ENCODE results near the gene FLAD1.

The FLAD1 gene

DNA sequence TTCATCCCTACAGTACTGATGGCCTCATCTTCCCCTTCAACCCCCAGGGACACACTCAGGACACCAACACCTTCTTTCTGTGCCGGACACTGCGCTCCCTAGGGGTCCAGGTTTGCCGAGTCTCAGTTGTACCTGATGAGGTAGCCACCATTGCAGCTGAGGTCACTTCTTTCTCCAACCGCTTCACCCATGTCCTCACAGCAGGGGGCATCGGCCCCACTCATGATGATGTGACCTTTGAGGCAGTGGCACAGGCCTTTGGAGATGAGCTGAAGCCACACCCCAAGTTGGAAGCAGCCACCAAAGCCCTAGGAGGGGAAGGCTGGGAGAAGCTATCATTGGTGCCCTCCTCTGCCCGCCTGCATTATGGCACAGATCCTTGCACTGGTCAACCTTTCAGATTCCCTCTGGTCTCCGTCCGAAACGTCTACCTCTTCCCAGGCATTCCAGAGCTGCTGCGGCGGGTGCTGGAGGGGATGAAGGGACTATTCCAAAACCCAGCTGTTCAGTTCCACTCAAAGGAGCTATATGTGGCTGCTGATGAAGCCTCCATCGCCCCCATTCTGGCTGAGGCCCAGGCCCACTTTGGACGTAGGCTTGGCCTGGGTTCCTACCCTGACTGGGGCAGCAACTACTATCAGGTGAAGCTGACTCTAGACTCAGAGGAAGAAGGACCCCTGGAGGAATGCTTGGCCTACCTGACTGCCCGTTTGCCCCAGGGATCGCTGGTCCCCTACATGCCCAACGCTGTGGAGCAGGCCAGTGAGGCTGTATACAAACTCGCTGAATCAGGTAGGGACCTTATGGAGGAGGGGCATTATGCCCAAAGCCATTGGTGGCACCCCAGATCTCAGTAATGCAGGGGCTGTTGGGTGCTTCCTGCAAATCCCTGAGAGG is 5.2 kb downstream of the FLAD1 start:
- H3K36me3 ChIP-seq (ENCODE audit: low read depth), result peaks cover 57% of the 10 kb centered on the region
- H3K4me3 ChIP-seq (ENCODE audit: severe bottlenecking), result no peak overlapping the region
- no peak overlapping the region for H3K27ac ChIP-seq (ENCODE audit: poor library complexity, severe bottlenecking)
- H3K9me3 ChIP-seq (ENCODE audit: severe bottlenecking), result no peaks in the 10 kb centered on the region
- no peaks in the 10 kb centered on the region for H3K27me3 ChIP-seq (ENCODE audit: insufficient read depth, poor library complexity, severe bottlenecking)
- TF ChIP-seq, protein P1, sequence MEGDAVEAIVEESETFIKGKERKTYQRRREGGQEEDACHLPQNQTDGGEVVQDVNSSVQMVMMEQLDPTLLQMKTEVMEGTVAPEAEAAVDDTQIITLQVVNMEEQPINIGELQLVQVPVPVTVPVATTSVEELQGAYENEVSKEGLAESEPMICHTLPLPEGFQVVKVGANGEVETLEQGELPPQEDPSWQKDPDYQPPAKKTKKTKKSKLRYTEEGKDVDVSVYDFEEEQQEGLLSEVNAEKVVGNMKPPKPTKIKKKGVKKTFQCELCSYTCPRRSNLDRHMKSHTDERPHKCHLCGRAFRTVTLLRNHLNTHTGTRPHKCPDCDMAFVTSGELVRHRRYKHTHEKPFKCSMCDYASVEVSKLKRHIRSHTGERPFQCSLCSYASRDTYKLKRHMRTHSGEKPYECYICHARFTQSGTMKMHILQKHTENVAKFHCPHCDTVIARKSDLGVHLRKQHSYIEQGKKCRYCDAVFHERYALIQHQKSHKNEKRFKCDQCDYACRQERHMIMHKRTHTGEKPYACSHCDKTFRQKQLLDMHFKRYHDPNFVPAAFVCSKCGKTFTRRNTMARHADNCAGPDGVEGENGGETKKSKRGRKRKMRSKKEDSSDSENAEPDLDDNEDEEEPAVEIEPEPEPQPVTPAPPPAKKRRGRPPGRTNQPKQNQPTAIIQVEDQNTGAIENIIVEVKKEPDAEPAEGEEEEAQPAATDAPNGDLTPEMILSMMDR (IDR thresholded peaks at IDR 0.05; ENCODE audit: poor library complexity, severe bottlenecking), result peak; percentile 4
- ATAC-seq (ENCODE audit: low read depth) (no peak), DNase-seq (ENCODE audit: low spot score) (peak; percentile 52)
- H3K4me1 ChIP-seq (ENCODE audit: insufficient read depth, poor library complexity, severe bottlenecking), result peaks cover 4% of the 10 kb centered on the region

DNA sequence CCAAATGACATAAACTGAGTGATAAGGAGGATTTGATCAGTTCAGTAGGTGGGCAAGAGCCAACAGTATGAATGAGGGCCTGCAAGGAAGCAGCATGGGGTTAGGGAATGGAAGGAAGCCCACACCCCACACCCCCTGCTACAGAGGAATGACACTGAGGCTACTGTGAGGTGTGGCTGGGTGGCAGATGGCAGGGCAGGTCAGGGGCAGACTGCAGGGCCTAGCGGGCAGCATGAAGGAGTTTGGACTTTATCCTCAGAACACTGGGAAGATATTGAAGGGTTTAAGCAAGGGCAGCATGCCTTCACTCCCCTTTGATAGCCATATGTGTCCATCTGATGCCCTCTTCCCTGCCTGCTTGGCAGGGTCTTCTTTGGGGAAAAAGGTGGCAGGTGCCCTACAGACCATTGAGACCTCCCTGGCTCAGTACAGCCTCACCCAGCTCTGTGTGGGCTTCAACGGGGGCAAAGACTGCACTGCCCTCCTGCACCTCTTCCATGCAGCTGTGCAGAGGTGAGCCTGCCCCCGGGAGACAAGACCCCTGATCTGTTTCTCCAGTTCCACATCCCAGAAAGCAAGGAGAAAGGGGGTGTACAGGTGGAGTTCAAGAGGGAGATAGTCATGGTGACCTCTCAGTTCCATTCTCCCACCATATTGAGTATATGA is 6.2 kb downstream of the FLAD1 start:
- DNase-seq (ENCODE audit: low spot score), result no peak
- TF ChIP-seq, protein P1 (IDR thresholded peaks at IDR 0.05; ENCODE audit: poor library complexity, severe bottlenecking), result no peak
- H3K9me3 ChIP-seq (ENCODE audit: severe bottlenecking), result no peaks in the 10 kb centered on the region
- no peaks in the 10 kb centered on the region for H3K4me1 ChIP-seq (ENCODE audit: insufficient read depth, poor library complexity, severe bottlenecking)
- no peaks in the 10 kb centered on the region for H3K27me3 ChIP-seq (ENCODE audit: insufficient read depth, poor library complexity, severe bottlenecking)
- no peak overlapping the region for H3K4me3 ChIP-seq (ENCODE audit: severe bottlenecking)
- H3K27ac ChIP-seq (ENCODE audit: poor library complexity, severe bottlenecking), result no peak overlapping the region
- ATAC-seq (ENCODE audit: low read depth), result no peak
- H3K36me3 ChIP-seq (ENCODE audit: low read depth), result peaks cover 56% of the 10 kb centered on the region

DNA sequence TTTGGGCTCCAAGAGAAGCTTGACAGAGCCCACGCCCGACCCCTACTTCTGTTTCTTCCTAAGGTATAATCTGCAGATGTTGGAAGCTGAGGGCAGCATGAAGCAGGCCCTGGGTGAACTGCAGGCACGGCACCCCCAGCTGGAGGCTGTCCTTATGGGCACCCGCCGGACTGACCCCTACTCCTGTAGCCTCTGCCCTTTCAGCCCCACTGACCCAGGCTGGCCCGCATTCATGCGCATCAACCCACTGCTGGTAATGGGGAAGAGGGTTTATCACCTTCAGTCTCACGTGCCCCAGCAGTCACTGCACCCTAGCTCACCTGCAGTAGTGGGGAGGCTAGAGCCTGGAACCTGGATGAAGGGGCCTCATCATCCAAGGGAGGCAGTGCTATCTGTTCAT is 7.1 kb downstream of the FLAD1 start:
- TF ChIP-seq, protein P1 (IDR thresholded peaks at IDR 0.05; ENCODE audit: poor library complexity, severe bottlenecking), result no peak
- DNase-seq (ENCODE audit: low spot score) (peak; percentile 57), ATAC-seq (ENCODE audit: low read depth) (no peak)
- Histone ChIP-seq H3K27ac (ENCODE audit: poor library complexity, severe bottlenecking) (no peak overlapping the region), H3K36me3 (ENCODE audit: low read depth) (peaks cover 52% of the 10 kb centered on the region), H3K9me3 (ENCODE audit: severe bottlenecking) (no peaks in the 10 kb centered on the region), H3K27me3 (ENCODE audit: insufficient read depth, poor library complexity, severe bottlenecking) (no peaks in the 10 kb centered on the region), H3K4me3 (ENCODE audit: severe bottlenecking) (no peak overlapping the region), H3K4me1 (ENCODE audit: insufficient read depth, poor library complexity, severe bottlenecking) (no peaks in the 10 kb centered on the region)

DNA sequence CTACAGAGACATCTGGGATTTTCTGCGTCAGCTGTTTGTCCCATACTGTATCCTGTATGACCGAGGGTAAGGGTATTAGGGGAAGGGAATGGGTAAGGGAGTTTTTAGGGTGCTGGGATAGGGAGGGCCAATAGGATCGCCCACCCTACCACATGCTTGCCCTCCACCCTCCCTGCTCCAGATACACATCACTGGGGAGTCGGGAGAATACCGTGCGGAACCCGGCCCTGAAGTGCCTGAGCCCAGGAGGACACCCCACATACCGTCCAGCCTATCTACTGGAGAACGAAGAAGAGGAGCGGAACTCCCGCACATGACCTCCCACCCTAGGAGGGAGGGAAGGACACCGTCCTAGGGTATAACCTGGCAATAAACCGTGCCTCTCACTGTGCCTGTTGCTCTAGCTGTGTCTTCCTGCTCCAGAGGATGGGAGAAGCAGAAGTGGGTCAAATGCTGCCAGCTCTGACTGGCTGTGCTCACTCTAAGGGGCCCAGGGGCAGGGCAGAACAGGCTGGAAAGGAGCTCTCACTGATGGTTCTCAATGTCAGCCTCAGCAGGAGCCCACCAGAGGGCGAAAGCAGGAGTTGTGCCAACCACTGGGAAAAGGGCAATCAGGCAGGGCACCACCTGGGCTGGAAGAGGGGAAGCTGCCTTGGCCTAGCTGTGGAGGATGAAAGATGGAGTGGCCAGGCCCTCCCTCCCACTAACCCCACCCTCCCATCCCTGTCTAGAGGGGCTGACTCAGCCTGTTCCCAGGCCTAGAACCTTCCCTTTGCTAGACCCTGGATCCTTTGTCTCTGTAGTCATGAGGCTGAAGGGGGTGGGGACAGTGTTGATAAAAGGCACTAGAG is 9.8 kb downstream of the FLAD1 start:
- TF ChIP-seq, protein P1 (IDR thresholded peaks at IDR 0.05; ENCODE audit: poor library complexity, severe bottlenecking), result peak; percentile 39
- H3K36me3 ChIP-seq (ENCODE audit: low read depth), result peaks cover 31% of the 10 kb centered on the region
- H3K27ac ChIP-seq (ENCODE audit: poor library complexity, severe bottlenecking), result peak overlapping the region; percentile 13
- H3K9me3 ChIP-seq (ENCODE audit: severe bottlenecking), result no peaks in the 10 kb centered on the region
- H3K27me3 ChIP-seq (ENCODE audit: insufficient read depth, poor library complexity, severe bottlenecking), result no peaks in the 10 kb centered on the region
- no peak overlapping the region for H3K4me3 ChIP-seq (ENCODE audit: severe bottlenecking)
- DNase-seq (ENCODE audit: low spot score) (peak; percentile 55), ATAC-seq (ENCODE audit: low read depth) (peak; percentile 61)
- no peaks in the 10 kb centered on the region for H3K4me1 ChIP-seq (ENCODE audit: insufficient read depth, poor library complexity, severe bottlenecking)
